ENCODE results near the gene RELN.

DNA sequence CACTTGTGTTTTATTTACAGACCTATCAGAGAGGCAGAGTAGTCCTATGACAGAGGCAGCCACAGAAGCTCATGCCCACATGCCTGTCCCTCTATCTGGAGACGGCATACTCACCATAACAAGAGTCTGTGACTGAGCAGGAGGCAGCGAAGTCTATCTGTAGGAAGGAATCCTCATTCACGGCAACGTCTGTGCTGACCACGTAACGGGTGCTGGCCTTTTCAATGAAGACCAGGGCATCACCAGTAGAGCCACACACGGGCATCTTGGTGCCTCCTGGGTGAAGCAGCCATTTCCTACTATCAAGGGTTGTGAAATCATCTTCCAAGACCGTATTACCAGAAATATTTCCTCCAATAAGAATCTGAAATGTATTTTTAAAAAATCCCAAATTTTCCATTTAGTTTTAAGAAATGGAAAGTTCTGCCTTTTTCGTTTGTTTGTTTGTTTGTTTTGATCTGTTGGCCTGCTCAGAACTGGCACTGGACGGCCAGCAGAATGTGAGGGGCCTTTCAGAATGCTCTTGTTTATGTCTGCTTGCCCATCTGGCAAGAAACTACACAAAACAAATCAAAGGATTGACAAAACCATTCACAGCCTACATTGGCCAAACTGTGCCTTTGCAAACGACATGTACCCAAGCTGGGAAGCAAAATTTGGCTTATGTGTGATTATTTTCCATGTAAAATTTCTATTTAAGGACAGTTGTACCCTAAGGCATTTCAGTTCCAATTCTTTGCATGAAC lies 450.3 kb downstream of the RELN start:
- TF ChIP-seq POLR2AphosphoS5 (IDR thresholded peaks at IDR 0.05) = no peak
- TF ChIP-seq, protein P1, sequence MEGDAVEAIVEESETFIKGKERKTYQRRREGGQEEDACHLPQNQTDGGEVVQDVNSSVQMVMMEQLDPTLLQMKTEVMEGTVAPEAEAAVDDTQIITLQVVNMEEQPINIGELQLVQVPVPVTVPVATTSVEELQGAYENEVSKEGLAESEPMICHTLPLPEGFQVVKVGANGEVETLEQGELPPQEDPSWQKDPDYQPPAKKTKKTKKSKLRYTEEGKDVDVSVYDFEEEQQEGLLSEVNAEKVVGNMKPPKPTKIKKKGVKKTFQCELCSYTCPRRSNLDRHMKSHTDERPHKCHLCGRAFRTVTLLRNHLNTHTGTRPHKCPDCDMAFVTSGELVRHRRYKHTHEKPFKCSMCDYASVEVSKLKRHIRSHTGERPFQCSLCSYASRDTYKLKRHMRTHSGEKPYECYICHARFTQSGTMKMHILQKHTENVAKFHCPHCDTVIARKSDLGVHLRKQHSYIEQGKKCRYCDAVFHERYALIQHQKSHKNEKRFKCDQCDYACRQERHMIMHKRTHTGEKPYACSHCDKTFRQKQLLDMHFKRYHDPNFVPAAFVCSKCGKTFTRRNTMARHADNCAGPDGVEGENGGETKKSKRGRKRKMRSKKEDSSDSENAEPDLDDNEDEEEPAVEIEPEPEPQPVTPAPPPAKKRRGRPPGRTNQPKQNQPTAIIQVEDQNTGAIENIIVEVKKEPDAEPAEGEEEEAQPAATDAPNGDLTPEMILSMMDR (IDR thresholded peaks at IDR 0.05) = no peak
